Hepatocyte (in vitro differentiated cells): ENCODE data around the gene AP2M1. TPM values are rescaled to one million over a fixed set of nuclear protein-coding genes. Genes with fewer than 3 reads are reported as not detected.

Experiments used
- DNase-seq: peaks from one replicate; pipeline ENCODE4 v3.0.0-alpha.2; 2016; ENCODE audit warnings: low spot score
- H2AFZ ChIP-seq: fragments of 200-600 bp; sonication (generic); 2 replicates; pipeline ENCODE4 v1.6.0; 2016; ENCODE audit warnings: antibody characterized with exemption, mild to moderate bottlenecking
- H3K27ac ChIP-seq: fragments of 200-600 bp; sonication (generic); 2 replicates; pipeline ENCODE4 v1.5.1; 2016; ENCODE audit warnings: mild to moderate bottlenecking
- H3K27me3 ChIP-seq: fragments of 200-600 bp; sonication (generic); 2 replicates; pipeline ENCODE4 v1.6.1; 2016
- H3K36me3 ChIP-seq: fragments of 200-600 bp; sonication (generic); replicated peaks from 2 replicates; pipeline ENCODE4 v1.5.1; 2016; ENCODE audit warnings: low read depth; ENCODE audit not compliant: insufficient read depth
- H3K4me1 ChIP-seq: fragments of 200-600 bp; sonication (generic); 2 replicates; pipeline ENCODE4 v1.5.1; 2016; ENCODE audit warnings: mild to moderate bottlenecking, moderate library complexity; ENCODE audit not compliant: insufficient read depth
- H3K4me2 ChIP-seq: fragments of 200-600 bp; sonication (generic); 2 replicates; pipeline ENCODE4 v1.6.0; 2016
- H3K4me3 ChIP-seq: fragments of 200-600 bp; sonication (generic); 2 replicates; pipeline ENCODE4 v1.5.1; 2016; ENCODE audit warnings: mild to moderate bottlenecking
- H3K79me2 ChIP-seq: fragments of 200-600 bp; sonication (generic); 2 replicates; pipeline ENCODE4 v1.6.0; 2017; ENCODE audit warnings: mild to moderate bottlenecking
- H3K9me2 ChIP-seq: fragments of 200-600 bp; sonication (generic); replicated peaks from 2 replicates; pipeline ENCODE4 v1.6.0; 2017; ENCODE audit warnings: mild to moderate bottlenecking; ENCODE audit not compliant: insufficient read depth
- H3K9me3 ChIP-seq: fragments of 200-600 bp; sonication (generic); 2 replicates; pipeline ENCODE4 v1.5.1; 2016; ENCODE audit warnings: low read depth, mild to moderate bottlenecking
- H4K20me1 ChIP-seq: fragments of 200-600 bp; sonication (generic); 2 replicates; pipeline ENCODE4 v1.6.0; 2016; ENCODE audit warnings: mild to moderate bottlenecking; ENCODE audit not compliant: insufficient read depth, poor library complexity, severe bottlenecking
- CTCF ChIP-seq: fragments of 200-600 bp; sonication (generic); IDR thresholded peaks from 2 replicates; pipeline ENCODE4 v1.5.1; 2016; ENCODE audit warnings: antibody characterized with exemption, mild to moderate bottlenecking; ENCODE audit not compliant: poor library complexity
- EZH2 ChIP-seq: fragments of 200-600 bp; sonication (generic); IDR thresholded peaks from 2 replicates; pipeline ENCODE4 v1.6.1; 2016; ENCODE audit warnings: antibody characterized with exemption, mild to moderate bottlenecking, borderline replicate concordance
- EZH2phosphoT487 ChIP-seq: fragments of 200-600 bp; sonication (generic); IDR thresholded peaks from one replicate; pipeline ENCODE4 v1.6.1; 2018; ENCODE audit warnings: antibody characterized with exemption, mild to moderate bottlenecking, low read depth, moderate library complexity; ENCODE audit not compliant: unreplicated experiment, severe bottlenecking
- WGBS: methylation state at CpG from one replicate; pipeline ENCODE4 v1.1.6; 2016; ENCODE audit warnings: low lambda C conversion rate; ENCODE audit errors: missing lambda C conversion rate; 5-methylcytosine and 5-hydroxymethylcytosine counted together
- polyA plus RNA-seq: library from polyadenylated mRNA; unstranded; fragments of >200 nt; fragmentation: Nextera tagmentation; extraction: Ambion mirVana; gene quantifications from 2 replicates; pipeline ENCODE4 v1.2.1, GENCODE V29; 2016
- total RNA-seq: library from RNA; depleted of rRNA; stranded (reverse); fragments of >200 nt; gene quantifications from 2 replicates; pipeline ENCODE4 v1.2.3, GENCODE V29; 2014

The AP2M1 gene
- total and polyA plus RNA-seq, 2 experiments from 2014 or later, result 243 to 389 TPM

- peaks cover 8% of the 10 kb centered on the region for H4K20me1 ChIP-seq
- H2AFZ ChIP-seq, result no peak overlapping the region
- TF ChIP-seq EZH2phosphoT487 (no peak), CTCF (no peak), EZH2 (no peak)
- peaks cover 15% of the 10 kb centered on the region for H3K79me2 ChIP-seq
- H3K4me1 ChIP-seq, result no peaks in the 10 kb centered on the region
- H3K9me2 ChIP-seq, result no peaks in the 10 kb centered on the region
- no peak overlapping the region for H3K4me3 ChIP-seq
- no peak for DNase-seq
- H3K4me2 ChIP-seq, result no peak overlapping the region
- no peak overlapping the region for H3K27ac ChIP-seq
- H3K36me3 ChIP-seq, result no peaks in the 10 kb centered on the region
- H3K9me3 ChIP-seq, result no peaks in the 10 kb centered on the region
- 84% methylated on average over 9 of the region's 9 CpGs for WGBS
- H3K27me3 ChIP-seq, result no peaks in the 10 kb centered on the region
Observed at GRCh38 chr3:184168363-184169120, 6.1 kb upstream of the AP2M1 start.

GRCh38 chr3:184169896-184170875 is 4.5 kb upstream of the AP2M1 start:
- DNase-seq, result no peak
- no peaks in the 10 kb centered on the region for H3K4me1 ChIP-seq
- H4K20me1 ChIP-seq, result no peaks in the 10 kb centered on the region
- no peak overlapping the region for H2AFZ ChIP-seq
- no peak for TF ChIP-seq EZH2phosphoT487
- H3K79me2 ChIP-seq, result peaks cover 11% of the 10 kb centered on the region
- no peak overlapping the region for H3K4me2 ChIP-seq
- no peaks in the 10 kb centered on the region for H3K27me3 ChIP-seq
- H3K4me3 ChIP-seq, result no peak overlapping the region
- H3K9me2 ChIP-seq, result no peaks in the 10 kb centered on the region
- H3K9me3 ChIP-seq, result no peaks in the 10 kb centered on the region
- no peak overlapping the region for H3K27ac ChIP-seq
- no peaks in the 10 kb centered on the region for H3K36me3 ChIP-seq
- 97% methylated on average over 26 of the region's 66 CpGs for WGBS

- H3K36me3 ChIP-seq, result no peaks in the 10 kb centered on the region
- H3K27ac ChIP-seq, result no peak overlapping the region
- DNase-seq, result no peak
- peaks cover 15% of the 10 kb centered on the region for H3K79me2 ChIP-seq
- H3K4me3 ChIP-seq, result no peak overlapping the region
- no peaks in the 10 kb centered on the region for H3K27me3 ChIP-seq
- no peak overlapping the region for H3K4me2 ChIP-seq
- TF ChIP-seq EZH2phosphoT487 (no peak), CTCF (no peak), EZH2 (no peak)
- no peaks in the 10 kb centered on the region for H3K4me1 ChIP-seq
- WGBS, result 89% methylated on average over 9 of the region's 9 CpGs
- no peaks in the 10 kb centered on the region for H3K9me3 ChIP-seq
- no peaks in the 10 kb centered on the region for H4K20me1 ChIP-seq
- no peak overlapping the region for H2AFZ ChIP-seq
- no peaks in the 10 kb centered on the region for H3K9me2 ChIP-seq
Observed at GRCh38 chr3:184171562-184171961, 3.1 kb upstream of the AP2M1 start.
